ENCODE data around the gene ATE1. TPM values are rescaled to one million over a fixed set of nuclear protein-coding genes. Genes with fewer than 3 reads are reported as not detected.
A peak's percentile ranks its signal among the peaks of the same experiment; 100 is the strongest.

ATE1 gene
- total and polyA plus RNA-seq, 4 donors, result 8.3 to 30.0 (median 17.8) TPM

GRCh38 chr10:121734589-121735045 lies 193.2 kb downstream of the ATE1 start:
- intact Hi-C loops (cut with DNase I), result loop anchor here (2.0 to 10.0 kb wide), 2 partner anchors 150 to 792 kb away; no protein-coding TSS in a partner anchor

GRCh38 chr10:121732656-121733445 lies 195.0 kb downstream of the ATE1 start:
- Histone ChIP-seq H3K4me1 (ENCODE audit: control insufficient read depth in 1 of 2, insufficient read depth in 2 of 2, low read length in 2 of 2) (no peaks in the 10 kb centered on the region), H3K4me3 (ENCODE audit: low read length in 2 of 2) (no peak overlapping the region), H3K27me3 (ENCODE audit: control insufficient read depth in 1 of 2, insufficient read depth in 2 of 2, low read length in 1 of 2) (no peaks in the 10 kb centered on the region), H3K9me3 (ENCODE audit: control insufficient read depth, low read length) (no peaks in the 10 kb centered on the region), H3K36me3 (ENCODE audit: control insufficient read depth in 1 of 2, insufficient read depth in 2 of 2, low read length in 1 of 2) (no peaks in the 10 kb centered on the region), H3K27ac (ENCODE audit: low read depth in 1 of 2, low read length in 2 of 2) (no peak overlapping the region)
- no peak for DNase-seq
- no peak for ATAC-seq (ENCODE audit: low FRiP score)
- WGBS, 2 donors, result 90% methylated on average over 16 of the region's 16 CpGs
- intact Hi-C loops (cut with DNase I), result loop anchor here in 1 of 2 donors (10.0 kb wide), 1 partner anchor 152 kb away; no protein-coding TSS in a partner anchor

More at GRCh38 chr10:121734589-121735045, 193.2 kb downstream of the ATE1 start:
- no peaks in the 10 kb centered on the region for H3K36me3 ChIP-seq (ENCODE audit: control insufficient read depth in 1 of 2, insufficient read depth in 2 of 2, low read length in 1 of 2)
- ATAC-seq (ENCODE audit: low FRiP score) (peak; percentile 40), DNase-seq (no peak)
- H3K4me1 ChIP-seq (ENCODE audit: control insufficient read depth in 1 of 2, insufficient read depth in 2 of 2, low read length in 2 of 2), result no peaks in the 10 kb centered on the region
- no peaks in the 10 kb centered on the region for H3K9me3 ChIP-seq (ENCODE audit: control insufficient read depth, low read length)
- WGBS, 2 donors, result 30 to 35% methylated on average over 10 to 11 of the region's 11 CpGs
- H3K27ac ChIP-seq (ENCODE audit: low read depth in 1 of 2, low read length in 2 of 2), result no peak overlapping the region
- H3K4me3 ChIP-seq (ENCODE audit: low read length in 2 of 2), result no peak overlapping the region
- no peaks in the 10 kb centered on the region for H3K27me3 ChIP-seq (ENCODE audit: control insufficient read depth in 1 of 2, insufficient read depth in 2 of 2, low read length in 1 of 2)

- Histone ChIP-seq H3K4me3 (ENCODE audit: low read length in 2 of 2) (no peak overlapping the region), H3K27me3 (ENCODE audit: control insufficient read depth in 1 of 2, insufficient read depth in 2 of 2, low read length in 1 of 2) (no peaks in the 10 kb centered on the region), H3K9me3 (ENCODE audit: control insufficient read depth, low read length) (no peaks in the 10 kb centered on the region), H3K27ac (ENCODE audit: low read depth in 1 of 2, low read length in 2 of 2) (no peak overlapping the region), H3K36me3 (ENCODE audit: control insufficient read depth in 1 of 2, insufficient read depth in 2 of 2, low read length in 1 of 2) (no peaks in the 10 kb centered on the region), H3K4me1 (ENCODE audit: control insufficient read depth in 1 of 2, insufficient read depth in 2 of 2, low read length in 2 of 2) (no peaks in the 10 kb centered on the region)
- WGBS, 2 donors, result 82 to 83% methylated on average over 3 of the region's 3 CpGs
- DNase-seq, result no peak
- ATAC-seq (ENCODE audit: low FRiP score), result no peak
- intact Hi-C loops (cut with DNase I), result loop anchor here in 1 of 2 donors (10.0 kb wide), 1 partner anchor 153 kb away; no protein-coding TSS in a partner anchor
These were observed 195.7 kb downstream of the ATE1 start for GRCh38 chr10:121732172-121732571.

- Histone ChIP-seq H3K4me3 (ENCODE audit: low read length in 2 of 2) (no peak overlapping the region), H3K27me3 (ENCODE audit: control insufficient read depth in 1 of 2, insufficient read depth in 2 of 2, low read length in 1 of 2) (no peaks in the 10 kb centered on the region), H3K36me3 (ENCODE audit: control insufficient read depth in 1 of 2, insufficient read depth in 2 of 2, low read length in 1 of 2) (no peaks in the 10 kb centered on the region), H3K9me3 (ENCODE audit: control insufficient read depth, low read length) (no peaks in the 10 kb centered on the region), H3K4me1 (ENCODE audit: control insufficient read depth in 1 of 2, insufficient read depth in 2 of 2, low read length in 2 of 2) (peaks cover 0 to 2% of the 10 kb centered on the region in 2 donors), H3K27ac (ENCODE audit: low read depth in 1 of 2, low read length in 2 of 2) (no peak overlapping the region)
- intact Hi-C loops (cut with DNase I), result no loop called here
- DNase-seq (no peak), ATAC-seq (ENCODE audit: low FRiP score) (no peak)
These were observed 203.5 kb downstream of the ATE1 start for GRCh38 chr10:121724282-121724681.

- intact Hi-C loops (cut with DNase I), result no loop called here
- ATAC-seq (ENCODE audit: low FRiP score), result no peak
- no peak overlapping the region for H3K4me3 ChIP-seq (ENCODE audit: low read length in 2 of 2)
- peaks cover 0 to 2% of the 10 kb centered on the region in 2 donors for H3K4me1 ChIP-seq (ENCODE audit: control insufficient read depth in 1 of 2, insufficient read depth in 2 of 2, low read length in 2 of 2)
- no peak overlapping the region for H3K27ac ChIP-seq (ENCODE audit: low read depth in 1 of 2, low read length in 2 of 2)
- no peaks in the 10 kb centered on the region for H3K27me3 ChIP-seq (ENCODE audit: control insufficient read depth in 1 of 2, insufficient read depth in 2 of 2, low read length in 1 of 2)
- no peaks in the 10 kb centered on the region for H3K36me3 ChIP-seq (ENCODE audit: control insufficient read depth in 1 of 2, insufficient read depth in 2 of 2, low read length in 1 of 2)
- no peaks in the 10 kb centered on the region for H3K9me3 ChIP-seq (ENCODE audit: control insufficient read depth, low read length)
- DNase-seq, result no peak
- WGBS, 2 donors, result 93 to 95% methylated on average over 3 of the region's 3 CpGs
These were observed 205.2 kb downstream of the ATE1 start for GRCh38 chr10:121722665-121723064.

- no peak overlapping the region for H3K27ac ChIP-seq (ENCODE audit: low read depth in 1 of 2, low read length in 2 of 2)
- no peaks in the 10 kb centered on the region for H3K27me3 ChIP-seq (ENCODE audit: control insufficient read depth in 1 of 2, insufficient read depth in 2 of 2, low read length in 1 of 2)
- ATAC-seq (ENCODE audit: low FRiP score) (no peak), DNase-seq (no peak)
- intact Hi-C loops (cut with DNase I), result no loop called here
- WGBS, 2 donors, result 40 to 60% methylated on average over 4 of the region's 4 CpGs
- no peak overlapping the region for H3K4me3 ChIP-seq (ENCODE audit: low read length in 2 of 2)
- H3K36me3 ChIP-seq (ENCODE audit: control insufficient read depth in 1 of 2, insufficient read depth in 2 of 2, low read length in 1 of 2), result no peaks in the 10 kb centered on the region
- H3K4me1 ChIP-seq (ENCODE audit: control insufficient read depth in 1 of 2, insufficient read depth in 2 of 2, low read length in 2 of 2), result peaks cover 0 to 2% of the 10 kb centered on the region in 2 donors
- H3K9me3 ChIP-seq (ENCODE audit: control insufficient read depth, low read length), result no peaks in the 10 kb centered on the region
These were observed 206.6 kb downstream of the ATE1 start for GRCh38 chr10:121721257-121721656.

- Histone ChIP-seq H3K4me1 (ENCODE audit: control insufficient read depth in 1 of 2, insufficient read depth in 2 of 2, low read length in 2 of 2) (no peaks in the 10 kb centered on the region), H3K27ac (ENCODE audit: low read depth in 1 of 2, low read length in 2 of 2) (no peak overlapping the region), H3K27me3 (ENCODE audit: control insufficient read depth in 1 of 2, insufficient read depth in 2 of 2, low read length in 1 of 2) (no peaks in the 10 kb centered on the region), H3K36me3 (ENCODE audit: control insufficient read depth in 1 of 2, insufficient read depth in 2 of 2, low read length in 1 of 2) (no peaks in the 10 kb centered on the region), H3K9me3 (ENCODE audit: control insufficient read depth, low read length) (peaks cover 3% of the 10 kb centered on the region), H3K4me3 (ENCODE audit: low read length in 2 of 2) (no peak overlapping the region)
- intact Hi-C loops (cut with DNase I), result no loop called here
- 85 to 92% methylated on average over 1 of the region's 1 CpG for WGBS, 2 donors
- DNase-seq (no peak), ATAC-seq (ENCODE audit: low FRiP score) (no peak)
These were observed 211.9 kb downstream of the ATE1 start for GRCh38 chr10:121715969-121716368.

GRCh38 chr10:121715076-121715475 lies 212.8 kb downstream of the ATE1 start:
- H3K4me1 ChIP-seq (ENCODE audit: control insufficient read depth in 1 of 2, insufficient read depth in 2 of 2, low read length in 2 of 2), result no peaks in the 10 kb centered on the region
- no peaks in the 10 kb centered on the region for H3K36me3 ChIP-seq (ENCODE audit: control insufficient read depth in 1 of 2, insufficient read depth in 2 of 2, low read length in 1 of 2)
- no peak overlapping the region for H3K4me3 ChIP-seq (ENCODE audit: low read length in 2 of 2)
- 77 to 87% methylated on average over 3 of the region's 3 CpGs for WGBS, 2 donors
- H3K27me3 ChIP-seq (ENCODE audit: control insufficient read depth in 1 of 2, insufficient read depth in 2 of 2, low read length in 1 of 2), result no peaks in the 10 kb centered on the region
- intact Hi-C loops (cut with DNase I), result no loop called here
- no peak overlapping the region for H3K27ac ChIP-seq (ENCODE audit: low read depth in 1 of 2, low read length in 2 of 2)
- no peak for DNase-seq
- no peak for ATAC-seq (ENCODE audit: low FRiP score)
- H3K9me3 ChIP-seq (ENCODE audit: control insufficient read depth, low read length), result peaks cover 3% of the 10 kb centered on the region

- 98 to 99% methylated on average over 5 of the region's 5 CpGs for WGBS, 2 donors
- intact Hi-C loops (cut with DNase I), result no loop called here
- ATAC-seq (ENCODE audit: low FRiP score), result no peak
These were observed 214.3 kb downstream of the ATE1 start for GRCh38 chr10:121713486-121713885.

More at GRCh38 chr10:121713486-121713885, 214.3 kb downstream of the ATE1 start:
- Histone ChIP-seq H3K27me3 (ENCODE audit: control insufficient read depth in 1 of 2, insufficient read depth in 2 of 2, low read length in 1 of 2) (no peaks in the 10 kb centered on the region), H3K4me1 (ENCODE audit: control insufficient read depth in 1 of 2, insufficient read depth in 2 of 2, low read length in 2 of 2) (no peaks in the 10 kb centered on the region), H3K9me3 (ENCODE audit: control insufficient read depth, low read length) (peaks cover 3% of the 10 kb centered on the region), H3K27ac (ENCODE audit: low read depth in 1 of 2, low read length in 2 of 2) (no peak overlapping the region), H3K36me3 (ENCODE audit: control insufficient read depth in 1 of 2, insufficient read depth in 2 of 2, low read length in 1 of 2) (no peaks in the 10 kb centered on the region), H3K4me3 (ENCODE audit: low read length in 2 of 2) (no peak overlapping the region)
- DNase-seq, result no peak
